CD14-positive monocyte (primary cell): ENCODE results near the gene USP25. TPM values are rescaled to one million over a fixed set of nuclear protein-coding genes. Genes with fewer than 3 reads are reported as not detected.
A peak's percentile ranks its signal among the peaks of the same experiment; 100 is the strongest.

Experiments
- DNase-seq, 3 donors: peaks; one replicate each; pipeline ENCODE4 v3.0.0-alpha.2; 2011 to 2022
- H2AFZ ChIP-seq: 2 replicates; pipeline ENCODE4 v1.6.0; 2012; ENCODE audit warnings: mild to moderate bottlenecking, low read depth, low read length, inconsistent platforms; ENCODE audit not compliant: insufficient read depth, poor library complexity, severe bottlenecking
- H3K27ac ChIP-seq, 2 donors: 1 replicate in 1 of 2; 2 replicates in 1 of 2; pipeline ENCODE4 v1.5.1; 2012 to 2013; ENCODE audit warnings: low read length in 2 of 2, control low read depth in 1 of 2, inconsistent platforms in 1 of 2, low read depth in 1 of 2, mild to moderate bottlenecking in 1 of 2
- H3K27me3 ChIP-seq, 2 donors: one replicate each; pipeline versions ENCODE4 v1.6.0 to v1.6.1; 2011 to 2013; ENCODE audit warnings: low read length in 2 of 2; ENCODE audit not compliant: control insufficient read depth in 2 of 2, insufficient read depth in 2 of 2
- H3K36me3 ChIP-seq, 2 donors: replicated peaks in 1 of 2; 1 replicate in 1 of 2; 2 replicates in 1 of 2; pipeline versions ENCODE4 v1.5.1 to v1.6.1; 2012 to 2013; ENCODE audit warnings: low read length in 2 of 2, control low read depth in 1 of 2, inconsistent platforms in 1 of 2, mild to moderate bottlenecking in 1 of 2; ENCODE audit not compliant: insufficient read depth in 2 of 2, control insufficient read depth in 1 of 2
- H3K4me1 ChIP-seq, 2 donors: 1 replicate in 1 of 2; 2 replicates in 1 of 2; pipeline versions ENCODE4 v1.5.1 to v1.6.1; 2012 to 2013; ENCODE audit warnings: low read length in 2 of 2, control low read depth in 1 of 2, inconsistent platforms in 1 of 2, mild to moderate bottlenecking in 1 of 2, moderate library complexity in 1 of 2; ENCODE audit not compliant: insufficient read depth in 2 of 2, control insufficient read depth in 1 of 2
- H3K4me2 ChIP-seq: replicated peaks from 2 replicates; pipeline ENCODE3; 2012; ENCODE audit warnings: low read length, moderate library complexity, mild to moderate bottlenecking; ENCODE audit not compliant: poor library complexity, severe bottlenecking; ENCODE audit errors: extremely low read depth
- H3K4me3 ChIP-seq, 3 experiments: fragments of 200-600 bp in 1 of 3; sonication (generic) in 1 of 3; replicated peaks in 1 of 3; 1 replicate in 2 of 3; 2 replicates in 1 of 3; pipeline ENCODE4 v1.5.1; 2011 to 2013; ENCODE audit warnings: low read length in 3 of 3, mild to moderate bottlenecking in 3 of 3, control low read depth in 2 of 3, low read depth in 2 of 3, inconsistent platforms in 1 of 3, moderate library complexity in 1 of 3
- H3K79me2 ChIP-seq: 2 replicates; pipeline ENCODE4 v1.6.0; 2012; ENCODE audit warnings: mild to moderate bottlenecking, control low read depth, inconsistent platforms, low read length, moderate library complexity; ENCODE audit not compliant: insufficient read depth
- H3K9ac ChIP-seq: 2 replicates; pipeline ENCODE4 v1.6.0; 2017; ENCODE audit warnings: low read length, mild to moderate bottlenecking; ENCODE audit not compliant: insufficient read depth, poor library complexity, severe bottlenecking
- H3K9me3 ChIP-seq, 2 donors: replicated peaks in 1 of 2; 1 replicate in 1 of 2; 2 replicates in 1 of 2; pipeline versions ENCODE4 v1.5.1 to v1.6.1; 2012 to 2013; ENCODE audit warnings: low read length in 2 of 2, control low read depth in 1 of 2; ENCODE audit not compliant: control insufficient read depth in 1 of 2, insufficient read depth in 1 of 2
- H4K20me1 ChIP-seq: 2 replicates; pipeline ENCODE4 v1.6.0; 2012; ENCODE audit warnings: mild to moderate bottlenecking, low read length, control low read depth, moderate library complexity; ENCODE audit not compliant: insufficient read depth
- H3K27ac Mint-ChIP-seq, 7 donors: one replicate each; pipeline ENCODE4 v1.8.0; 2020; ENCODE audit warnings: mild to moderate bottlenecking in 7 of 7, mixed read lengths in 7 of 7, moderate library complexity in 6 of 7, inconsistent platforms in 2 of 7
- H3K27me3 Mint-ChIP-seq, 3 donors: one replicate each; pipeline ENCODE4 v1.8.0; 2021 to 2022; ENCODE audit warnings: low read depth in 3 of 3, mild to moderate bottlenecking in 3 of 3, mixed read lengths in 3 of 3, moderate library complexity in 3 of 3, inconsistent platforms in 1 of 3
- H3K36me3 Mint-ChIP-seq, 2 donors: one replicate each; pipeline ENCODE4 v1.8.0; 2020; ENCODE audit warnings: mixed read lengths in 2 of 2, inconsistent platforms in 1 of 2, mild to moderate bottlenecking in 1 of 2
- H3K4me1 Mint-ChIP-seq: one replicate; pipeline ENCODE4 v1.8.0; 2020; ENCODE audit warnings: mild to moderate bottlenecking, mixed read lengths
- H3K4me3 Mint-ChIP-seq, 2 donors: one replicate each; pipeline ENCODE4 v1.8.0; 2020; ENCODE audit warnings: mild to moderate bottlenecking in 2 of 2, mixed read lengths in 2 of 2, moderate library complexity in 1 of 2
- H3K9me3 Mint-ChIP-seq, 7 donors: one replicate each; pipeline ENCODE4 v1.8.0; 2020 to 2022; ENCODE audit warnings: mixed read lengths in 7 of 7, mild to moderate bottlenecking in 6 of 7, moderate library complexity in 6 of 7, inconsistent platforms in 2 of 7
- CTCF ChIP-seq: fragments of 200-600 bp; IDR thresholded peaks from one replicate; pipeline ENCODE4 v1.8.0; 2022; ENCODE audit warnings: antibody characterized with exemption, mild to moderate bottlenecking
- WGBS: methylation state at CpG from one replicate; pipeline ENCODE4 v1.1.5; 2013; ENCODE audit warnings: missing lambda C conversion rate; ENCODE audit not compliant: insufficient coverage; 5-methylcytosine and 5-hydroxymethylcytosine counted together
- intact Hi-C, 2 donors: fragments of 100-400 bp; cut with micrococcal nuclease; formaldehyde crosslinking; loops; one replicate each; pipeline versions ENCODE4 v1.15.0 to v1.15.1; 2023
- polyA plus RNA-seq, 3 donors: library from polyadenylated mRNA; depleted of rRNA in 1 of 3; unstranded in 2 of 3; stranded (reverse) in 1 of 3; fragments of 300-500 nt in 2 of 3; fragments of >200 nt in 1 of 3; fragmentation: Illumina TruSeq in 2 of 3; gene quantifications; 1 replicate in 2 of 3; 2 replicates in 1 of 3; pipeline ENCODE4 v1.2.3, GENCODE V29; 2012 to 2021

USP25 gene
- polyA plus RNA-seq, 3 donors: 7.2 to 15.6 (median 9.6) TPM

- peaks cover 61 to 75% of the 10 kb centered on the region in 2 donors for H3K36me3 Mint-ChIP-seq
- peaks cover 0 to 3% (median under 1%) of the 10 kb centered on the region in 7 donors for H3K9me3 Mint-ChIP-seq
- Histone ChIP-seq H3K9ac (no peak overlapping the region), H3K27me3 (no peaks in the 10 kb centered on the region), H3K27ac (no peak overlapping the region), H4K20me1 (peaks cover 45% of the 10 kb centered on the region), H3K4me1 (no peaks in the 10 kb centered on the region), H3K9me3 (no peaks in the 10 kb centered on the region), H3K4me3 (no peak overlapping the region), H2AFZ (no peak overlapping the region), H3K36me3 (peaks cover 53 to 96% of the 10 kb centered on the region in 2 donors), H3K4me2 (no peak overlapping the region), H3K79me2 (peaks cover 7% of the 10 kb centered on the region)
- intact Hi-C loops: no loop called here
- peaks cover 4% of the 10 kb centered on the region for H3K4me1 Mint-ChIP-seq
- TF ChIP-seq CTCF: no peak
- H3K4me3 Mint-ChIP-seq: no peak overlapping the region
- peaks cover 0 to 1% (median 0%) of the 10 kb centered on the region in 3 donors for H3K27me3 Mint-ChIP-seq
- DNase-seq: no peak
- no CpG with 5 or more reads among the region's 3 CpGs for WGBS
- H3K27ac Mint-ChIP-seq: no peak overlapping the region
These were observed 91.1 kb downstream of the USP25 start for GRCh38 chr21:15820852-15821379.

- Histone ChIP-seq H3K9me3 (no peaks in the 10 kb centered on the region), H3K27ac (no peak overlapping the region), H3K27me3 (no peaks in the 10 kb centered on the region), H4K20me1 (peaks cover 37% of the 10 kb centered on the region), H3K79me2 (no peaks in the 10 kb centered on the region), H3K4me1 (no peaks in the 10 kb centered on the region), H3K4me2 (no peak overlapping the region), H3K9ac (no peak overlapping the region), H3K4me3 (no peak overlapping the region), H2AFZ (no peak overlapping the region), H3K36me3 (peaks cover 69 to 96% of the 10 kb centered on the region in 2 donors)
- peaks cover 1% of the 10 kb centered on the region for H3K4me1 Mint-ChIP-seq
- H3K4me3 Mint-ChIP-seq: no peak overlapping the region
- 88% methylated on average over 1 of the region's 4 CpGs for WGBS
- H3K27me3 Mint-ChIP-seq: no peaks in the 10 kb centered on the region
- DNase-seq: no peak
- no peak for TF ChIP-seq CTCF
- H3K27ac Mint-ChIP-seq: peak overlapping the region in 1 of 7 donors; percentile 32
- intact Hi-C loops: no loop called here
- peaks cover 60 to 70% of the 10 kb centered on the region in 2 donors for H3K36me3 Mint-ChIP-seq
- no peaks in the 10 kb centered on the region for H3K9me3 Mint-ChIP-seq
These were observed 93.8 kb downstream of the USP25 start for GRCh38 chr21:15823486-15824150.
